Cardiac fibroblast (primary cell): ENCODE measurements around the gene ERBIN.

Experiments used
- DNase-seq, 2 donors: peaks; one replicate each; pipeline versions ENCODE4 v3.0.0 to v3.0.0-alpha.2; 2010; ENCODE audit warnings: low read depth in 2 of 2
- H3K4me3 ChIP-seq, 2 donors: replicated peaks in 1 of 2; 1 replicate in 1 of 2; 2 replicates in 1 of 2; pipeline ENCODE4 v1.5.1; 2011; ENCODE audit warnings: low read depth in 2 of 2, low read length in 2 of 2, mild to moderate bottlenecking in 2 of 2, moderate library complexity in 1 of 2
- CTCF ChIP-seq: IDR thresholded peaks from one replicate; pipeline ENCODE4 v1.5.1; 2011; ENCODE audit warnings: low read depth, mild to moderate bottlenecking, low read length, inconsistent platforms

The ERBIN gene

GRCh38 chr5:65916636-65917035, 9.7 kb upstream of the ERBIN start:
- TF ChIP-seq CTCF = no peak
- no peak overlapping the region for H3K4me3 ChIP-seq
- DNase-seq = no peak

- H3K4me3 ChIP-seq = no peak overlapping the region
- no peak for TF ChIP-seq CTCF
- DNase-seq = peak in 1 of 2 donors; percentile 51
These were observed 6.6 kb upstream of the ERBIN start for GRCh38 chr5:65919773-65920172.

- no peak overlapping the region for H3K4me3 ChIP-seq
- no peak for DNase-seq
- no peak for TF ChIP-seq CTCF
These were observed 3.0 kb upstream of the ERBIN start for GRCh38 chr5:65923339-65923738.

- no peak for TF ChIP-seq CTCF
- peak overlapping the region; percentile 64 to 79 for H3K4me3 ChIP-seq
- DNase-seq = no peak
These were observed 1.9 kb upstream of the ERBIN start for GRCh38 chr5:65924366-65925043.

GRCh38 chr5:65925044-65925600, 1.3 kb upstream of the ERBIN start:
- peak; percentile 72 to 74 for DNase-seq
- peak overlapping the region; percentile 64 to 79 for H3K4me3 ChIP-seq
- TF ChIP-seq CTCF = no peak

- peak overlapping the region; percentile 79 to 86 for H3K4me3 ChIP-seq
- peak; percentile 7 for TF ChIP-seq CTCF
- DNase-seq = peak; percentile 78 to 93
These were observed 637 bp upstream of the ERBIN start for GRCh38 chr5:65925601-65926275.
